HEK293T (cell line): ENCODE measurements around the gene ALPL.

Experiments
- ARNT ChIP-seq: fragments of 450-650 bp; IDR thresholded peaks from 2 replicates; pipeline ENCODE4 v1.6.1; 2017; ENCODE audit warnings: mild to moderate bottlenecking
- SP1 ChIP-seq: fragments of 450-650 bp; IDR thresholded peaks from 2 replicates; pipeline ENCODE4 v1.6.1; 2017
- TF ChIP-seq, protein P1 (sequence below): fragments of 450-650 bp; IDR thresholded peaks from 2 replicates; pipeline ENCODE4 v1.6.1; 2016

GRCh38 chr1:21586222-21586621 lies 77.0 kb downstream of the ALPL start:
- TF ChIP-seq, protein P1, sequence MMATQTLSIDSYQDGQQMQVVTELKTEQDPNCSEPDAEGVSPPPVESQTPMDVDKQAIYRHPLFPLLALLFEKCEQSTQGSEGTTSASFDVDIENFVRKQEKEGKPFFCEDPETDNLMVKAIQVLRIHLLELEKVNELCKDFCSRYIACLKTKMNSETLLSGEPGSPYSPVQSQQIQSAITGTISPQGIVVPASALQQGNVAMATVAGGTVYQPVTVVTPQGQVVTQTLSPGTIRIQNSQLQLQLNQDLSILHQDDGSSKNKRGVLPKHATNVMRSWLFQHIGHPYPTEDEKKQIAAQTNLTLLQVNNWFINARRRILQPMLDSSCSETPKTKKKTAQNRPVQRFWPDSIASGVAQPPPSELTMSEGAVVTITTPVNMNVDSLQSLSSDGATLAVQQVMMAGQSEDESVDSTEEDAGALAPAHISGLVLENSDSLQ, result no peak
- TF ChIP-seq SP1 (no peak), ARNT (no peak)
